B cell (primary cell): Measurements from ENCODE around the gene MPDU1. TPM values are rescaled to one million over a fixed set of nuclear protein-coding genes. Genes with fewer than 3 reads are reported as not detected.

Experiments
- ATAC-seq: fragments of 200-7000 bp; cut with Tn5 transposase; one replicate; pipeline ENCODE4 v1.10.0; 2021; ENCODE audit warnings: low read depth, mild to moderate bottlenecking, moderate number of reproducible peaks, moderate library complexity
- CTCF ChIA-PET: fragments of 350-600 bp; sonication (Branson Sonifier 250); formaldehyde crosslinking; loops from one replicate; lab custom pipeline; 2021; ENCODE audit warnings: antibody characterized with exemption, inconsistent platforms; lab: Charles Lee
- POLR2A ChIA-PET: fragments of 350-600 bp; sonication (Branson Sonifier 250); formaldehyde crosslinking; loops from one replicate; lab custom pipeline; 2021; ENCODE audit warnings: antibody characterized with exemption; lab: Charles Lee
- DNase-seq: peaks from one replicate; pipeline ENCODE4 v3.0.0; 2013
- H2AFZ ChIP-seq: 2 replicates; pipeline ENCODE4 v1.6.1; 2012; ENCODE audit warnings: mild to moderate bottlenecking, low read depth, low read length; ENCODE audit not compliant: insufficient read depth, poor library complexity, severe bottlenecking
- H3K27ac ChIP-seq, 2 donors: 1 replicate in 1 of 2; 2 replicates in 1 of 2; pipeline ENCODE4 v1.5.1; 2012 to 2013; ENCODE audit warnings: low read length in 2 of 2, mild to moderate bottlenecking in 2 of 2, moderate library complexity in 1 of 2
- H3K27me3 ChIP-seq, 4 experiments: fragments of 200-600 bp in 1 of 4; sonication (generic) in 1 of 4; replicated peaks in 1 of 4; 1 replicate in 2 of 4; 2 replicates in 2 of 4; pipeline versions ENCODE4 v1.6.1 to v1.7.0; 2013 to 2016; ENCODE audit warnings: low read length in 3 of 4, mild to moderate bottlenecking in 2 of 4, mixed read lengths in 1 of 4, moderate library complexity in 1 of 4; ENCODE audit not compliant: insufficient read depth in 4 of 4, control insufficient read depth in 3 of 4; ENCODE audit errors: control extremely low read depth in 1 of 4
- H3K36me3 ChIP-seq, 2 experiments: replicated peaks in 1 of 2; 1 replicate in 1 of 2; 2 replicates in 1 of 2; pipeline versions ENCODE4 v1.6.1 to v1.7.1; 2013; ENCODE audit warnings: low read length in 1 of 2; ENCODE audit not compliant: insufficient read depth in 2 of 2, control insufficient read depth in 1 of 2; ENCODE audit errors: control extremely low read depth in 1 of 2, extremely low read depth in 1 of 2
- H3K4me1 ChIP-seq, 2 donors: fragments of 200-600 bp in 1 of 2; sonication (generic) in 1 of 2; 1 replicate in 1 of 2; 2 replicates in 1 of 2; pipeline versions ENCODE4 v1.5.1 to v1.6.1; 2013 to 2017; ENCODE audit warnings: low read length in 2 of 2; ENCODE audit not compliant: control insufficient read depth in 2 of 2, insufficient read depth in 2 of 2
- H3K4me2 ChIP-seq: replicated peaks from 2 replicates; pipeline ENCODE3; 2012; ENCODE audit warnings: mild to moderate bottlenecking, low read depth, low read length; ENCODE audit not compliant: poor library complexity, severe bottlenecking
- H3K4me3 ChIP-seq, 5 experiments: fragments of 200-600 bp in 1 of 5; sonication (generic) in 1 of 5; 1 replicate in 3 of 5; 2 replicates in 2 of 5; pipeline versions ENCODE4 v1.5.1 to v1.7.0; 2011 to 2016; ENCODE audit warnings: low read length in 4 of 5, mild to moderate bottlenecking in 4 of 5, low read depth in 2 of 5, control low read depth in 1 of 5, moderate library complexity in 1 of 5; ENCODE audit not compliant: insufficient read depth in 1 of 5; ENCODE audit errors: control extremely low read depth in 1 of 5, extremely low read depth in 1 of 5
- H3K79me2 ChIP-seq: fragments of 200-600 bp; sonication (generic); one replicate; pipeline ENCODE4 v1.6.0; 2016; ENCODE audit warnings: low read length; ENCODE audit not compliant: control insufficient read depth, insufficient read depth
- H3K9ac ChIP-seq: fragments of 200-600 bp; sonication (generic); 2 replicates; pipeline ENCODE4 v1.6.1; 2017; ENCODE audit warnings: mild to moderate bottlenecking, low read length, moderate library complexity
- H3K9me3 ChIP-seq, 3 donors: one replicate each; pipeline versions ENCODE4 v1.6.1 to v1.7.1; 2013; ENCODE audit warnings: low read length in 2 of 3; ENCODE audit not compliant: control insufficient read depth in 2 of 3, insufficient read depth in 1 of 3; ENCODE audit errors: control extremely low read depth in 1 of 3
- H4K20me1 ChIP-seq: 2 replicates; pipeline ENCODE4 v1.6.0; 2012; ENCODE audit warnings: mild to moderate bottlenecking, low read length; ENCODE audit not compliant: insufficient read depth, control insufficient read depth, poor library complexity, severe bottlenecking
- H3K27ac Mint-ChIP-seq: one replicate; pipeline ENCODE4 v1.8.0; 2021; ENCODE audit warnings: mixed read lengths
- H3K27me3 Mint-ChIP-seq: one replicate; pipeline ENCODE4 v1.8.0; 2021; ENCODE audit warnings: mixed read lengths
- H3K4me1 Mint-ChIP-seq: one replicate; pipeline ENCODE4 v1.8.0; 2021; ENCODE audit warnings: mixed read lengths
- H3K4me3 Mint-ChIP-seq: one replicate; pipeline ENCODE4 v1.8.0; 2021; ENCODE audit warnings: mixed read lengths
- H3K9me3 Mint-ChIP-seq: one replicate; pipeline ENCODE4 v1.8.0; 2022; ENCODE audit warnings: mixed read lengths; ENCODE audit not compliant: insufficient read depth
- CTCF ChIP-seq: fragments of 200-600 bp; IDR thresholded peaks from one replicate; pipeline ENCODE4 v1.8.0; 2022; ENCODE audit warnings: antibody characterized with exemption, mild to moderate bottlenecking
- EZH2 ChIP-seq: IDR thresholded peaks from 2 replicates; pipeline ENCODE4 v1.6.1; 2012; ENCODE audit warnings: borderline replicate concordance, low read depth, mild to moderate bottlenecking, moderate library complexity, low read length; ENCODE audit not compliant: insufficient read depth, poor library complexity, severe bottlenecking
- WGBS: methylation state at CpG from one replicate; pipeline ENCODE4 v1.1.5; 2013; ENCODE audit warnings: missing lambda C conversion rate; ENCODE audit not compliant: insufficient coverage; 5-methylcytosine and 5-hydroxymethylcytosine counted together
- intact Hi-C: fragments of 100-400 bp; cut with micrococcal nuclease; formaldehyde crosslinking; loops from one replicate; pipeline ENCODE4 v1.10.0; 2022
- polyA plus RNA-seq: library from polyadenylated mRNA; depleted of rRNA; stranded (reverse); fragments of >200 nt; gene quantifications from 2 replicates; pipeline ENCODE4 v1.2.3, GENCODE V29; 2012
- total RNA-seq, 2 donors: library from RNA; stranded (reverse); fragments of 120-200 nt in 1 of 2; gene quantifications; 1 replicate in 1 of 2; 2 replicates in 1 of 2; pipeline versions ENCODE4 v1.2.3 to v1.2.4, GENCODE V29; 2013 to 2022

MPDU1 gene
- total and polyA plus RNA-seq, 2 donors (not counting 1 experiment from before 2014, with no cell fraction given): 31.7 to 51.5 TPM

GRCh38 chr17:7573324-7574080 lies 10.2 kb upstream of the MPDU1 start:
- WGBS: under 1% methylated on average over 63 of the region's 71 CpGs
- Histone ChIP-seq H3K4me2 (peak overlapping the region; percentile 89), H3K27me3 (no peaks in the 10 kb centered on the region), H2AFZ (no peak overlapping the region), H4K20me1 (peaks cover 55% of the 10 kb centered on the region), H3K9ac (peak overlapping the region; percentile 98), H3K27ac (peak overlapping the region; percentile 85 to 94), H3K36me3 (peaks cover 24 to 69% of the 10 kb centered on the region in 2 experiments), H3K9me3 (no peaks in the 10 kb centered on the region), H3K4me3 (peak overlapping the region; percentile 72 to 98 (median 93)), H3K79me2 (peaks cover 40% of the 10 kb centered on the region), H3K4me1 (peaks cover 22 to 33% of the 10 kb centered on the region in 2 donors)
- ChIA-PET POLR2A (interaction anchor here (0.5 to 2.4 kb wide), 15 partner anchors 9 to 598 kb away, joined by 3 to 15 read pairs (median 4); partner anchors contain the start of genes FXR2, MPDU1, POLR2A and SAT2), CTCF (interaction anchor here (1.0 to 4.9 kb wide), 7 partner anchors 9 to 277 kb away, joined by 3 to 21 read pairs (median 12); partner anchors contain the start of genes MPDU1, SENP3 and SOX15)
- Mint-ChIP-seq H3K4me1 (peaks cover 59% of the 10 kb centered on the region), H3K4me3 (peak overlapping the region; percentile 94), H3K27ac (peak overlapping the region; percentile 99), H3K9me3 (no peaks in the 10 kb centered on the region), H3K27me3 (no peaks in the 10 kb centered on the region)
- DNase-seq: peak; percentile 95
- intact Hi-C loops: loop anchor here (2.0 to 10.0 kb wide), 4 partner anchors 171 to 559 kb away; partner anchors contain the start of genes CYB5D1, NAA38, RNASEK and TMEM256
- peak; percentile 42 for ATAC-seq
- TF ChIP-seq EZH2 (no peak), CTCF (no peak)
